Measurements from ENCODE around the gene ARL14EPL.

DNA sequence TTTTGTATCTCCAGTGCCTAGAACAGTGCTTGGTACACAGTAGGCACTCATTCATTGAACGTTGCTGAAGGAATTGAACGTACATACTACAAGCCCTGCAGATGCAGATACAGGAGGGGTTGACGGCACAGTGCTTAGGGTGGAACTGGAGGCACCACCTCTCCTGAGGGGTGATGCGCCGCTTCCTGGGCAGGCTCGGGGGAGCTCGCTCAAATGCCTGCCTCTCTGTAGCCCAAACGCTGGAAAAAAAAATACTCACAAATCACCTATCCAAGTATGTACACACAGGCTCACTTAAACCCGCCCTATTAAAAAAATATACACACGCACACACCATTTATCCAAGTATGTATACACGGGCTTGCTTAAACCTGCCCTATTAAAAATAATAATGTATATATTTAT, 52.0 kb downstream of the ARL14EPL start:
- TF ChIP-seq CTCF (conservative IDR thresholded peaks at IDR 0.05 in 1 of 2, IDR thresholded peaks at IDR 0.05 in 1 of 2; ENCODE audit: low read depth in 1 of 2, low read length in 2 of 2) (no peak), EZH2 (IDR thresholded peaks at IDR 0.05; ENCODE audit: low read length, missing control alignments) (no peak)

All from fibroblast of lung (primary cell).